IMR-90 (cell line): Measurements from ENCODE around the gene MTCL3.

Experiments used
- ATAC-seq: fragments of 200-7000 bp; cut with Tn5 transposase; 2 replicates; pipeline ENCODE4 v1.9.1; 2020; ENCODE audit warnings: low read depth, mild to moderate bottlenecking, moderate library complexity
- BruUV-seq: library from RNA; stranded (reverse); fragments of 400-500 nt; replicated peaks from 2 replicates; lab custom pipeline; 2021; lab: Mats Ljungman, UMichigan
- CTCF ChIA-PET: fragments of 300-600 bp; formaldehyde crosslinking; extraction: SDS; loops from one replicate; lab custom pipeline; 2021; ENCODE audit warnings: antibody characterized with exemption; lab: Yijun Ruan, JAX
- POLR2A ChIA-PET: fragments of 300-600 bp; sonication (Branson Sonifier 250); formaldehyde crosslinking; loops from one replicate; lab custom pipeline; 2022; ENCODE audit warnings: antibody characterized with exemption; ENCODE audit not compliant: unreplicated experiment; lab: Charles Lee
- DNase-seq: peaks from one replicate; pipeline ENCODE4 v3.0.0; 2013
- H2AFZ ChIP-seq: replicated peaks from 2 replicates; pipeline ENCODE3; 2013; ENCODE audit warnings: low read length, mild to moderate bottlenecking; ENCODE audit not compliant: poor library complexity
- H2AK5ac ChIP-seq: 2 replicates; pipeline ENCODE4 v1.6.1; 2013; ENCODE audit warnings: low read depth, low read length, inconsistent platforms
- H2AK9ac ChIP-seq: replicated peaks from 2 replicates; pipeline ENCODE3; 2013; ENCODE audit warnings: mild to moderate bottlenecking, low read depth, low read length, moderate library complexity; ENCODE audit not compliant: poor library complexity
- H2BK120ac ChIP-seq: 2 replicates; pipeline ENCODE4 v1.6.1; 2013; ENCODE audit warnings: low read depth, low read length, inconsistent platforms
- H2BK15ac ChIP-seq: 3 replicates; pipeline ENCODE4 v1.6.1; 2013; ENCODE audit warnings: low read depth, low read length, inconsistent platforms
- H2BK20ac ChIP-seq: 2 replicates; pipeline ENCODE4 v1.6.1; 2013; ENCODE audit warnings: low read depth, mild to moderate bottlenecking, inconsistent platforms, low read length, moderate library complexity
- H2BK5ac ChIP-seq: 2 replicates; pipeline ENCODE4 v1.6.1; 2013; ENCODE audit warnings: mild to moderate bottlenecking, low read depth, low read length, inconsistent platforms; ENCODE audit not compliant: poor library complexity, severe bottlenecking
- H3K14ac ChIP-seq: replicated peaks from 2 replicates; pipeline ENCODE4 v1.6.1; 2013; ENCODE audit warnings: low read depth, low read length, inconsistent platforms
- H3K18ac ChIP-seq: 2 replicates; pipeline ENCODE4 v1.6.1; 2013; ENCODE audit warnings: low read depth, low read length, control low read depth
- H3K23ac ChIP-seq: 2 replicates; pipeline ENCODE4 v1.6.1; 2013; ENCODE audit warnings: low read depth, low read length, inconsistent platforms
- H3K27ac ChIP-seq: 2 replicates; pipeline ENCODE4 v1.5.1; 2013; ENCODE audit warnings: mild to moderate bottlenecking, control low read depth, low read length; ENCODE audit not compliant: insufficient read depth
- H3K27me3 ChIP-seq: 2 replicates; pipeline ENCODE4 v1.6.1; 2013; ENCODE audit warnings: low read length; ENCODE audit not compliant: control insufficient read depth, insufficient read depth
- H3K36me3 ChIP-seq: 2 replicates; pipeline ENCODE4 v1.6.1; 2013; ENCODE audit warnings: low read length, mixed read lengths; ENCODE audit not compliant: control insufficient read depth, insufficient read depth
- H3K4ac ChIP-seq: 2 replicates; pipeline ENCODE4 v1.6.1; 2013; ENCODE audit warnings: low read depth, low read length, inconsistent platforms
- H3K4me1 ChIP-seq: 2 replicates; pipeline ENCODE4 v1.6.1; 2013; ENCODE audit warnings: low read length, mixed read lengths; ENCODE audit not compliant: control insufficient read depth, insufficient read depth
- H3K4me2 ChIP-seq: 2 replicates; pipeline ENCODE4 v1.6.1; 2013; ENCODE audit warnings: low read depth, mild to moderate bottlenecking, control low read depth, low read length, moderate library complexity
- H3K4me3 ChIP-seq: 2 replicates; pipeline ENCODE4 v1.5.1; 2013; ENCODE audit warnings: low read depth, mild to moderate bottlenecking, control low read depth, low read length, moderate library complexity; ENCODE audit not compliant: insufficient read depth
- H3K56ac ChIP-seq: 2 replicates; pipeline ENCODE4 v1.6.1; 2013; ENCODE audit warnings: low read length, inconsistent platforms; ENCODE audit not compliant: insufficient read depth; ENCODE audit errors: extremely low read depth
- H3K79me1 ChIP-seq, 2 experiments: 2 replicates each; pipeline ENCODE4 v1.6.1; 2013; ENCODE audit warnings: low read length in 2 of 2, inconsistent platforms in 1 of 2, low read depth in 1 of 2
- H3K9ac ChIP-seq: 2 replicates; pipeline ENCODE4 v1.6.1; 2013; ENCODE audit warnings: low read depth, low read length, control low read depth
- H3K9me1 ChIP-seq: 2 replicates; pipeline ENCODE4 v1.6.1; 2013; ENCODE audit warnings: low read length, inconsistent platforms; ENCODE audit not compliant: insufficient read depth
- H3K9me3 ChIP-seq: 2 replicates; pipeline ENCODE4 v1.6.1; 2013; ENCODE audit warnings: low read length; ENCODE audit not compliant: control insufficient read depth, insufficient read depth
- H4K20me1 ChIP-seq: 2 replicates; pipeline ENCODE4 v1.6.1; 2013; ENCODE audit warnings: low read length, inconsistent platforms; ENCODE audit not compliant: insufficient read depth
- H4K5ac ChIP-seq: 2 replicates; pipeline ENCODE4 v1.6.1; 2013; ENCODE audit warnings: mild to moderate bottlenecking, low read depth, low read length, control low read depth
- H4K8ac ChIP-seq, 2 experiments: 2 replicates each; pipeline ENCODE4 v1.6.1; 2013; ENCODE audit warnings: low read depth in 2 of 2, low read length in 2 of 2, control low read depth in 1 of 2, inconsistent platforms in 1 of 2
- H4K91ac ChIP-seq: 2 replicates; pipeline ENCODE4 v1.6.1; 2013; ENCODE audit warnings: low read depth, low read length, inconsistent platforms; ENCODE audit not compliant: insufficient read depth
- BHLHE40 ChIP-seq: fragments of 150-350 bp; IDR thresholded peaks from 2 replicates; pipeline ENCODE4 v1.6.1; 2016; ENCODE audit warnings: mild to moderate bottlenecking, low read depth, low read length
- CEBPB ChIP-seq: IDR thresholded peaks from 2 replicates; pipeline ENCODE4 v1.6.1; 2012; ENCODE audit warnings: low read depth, low read length, improper control_type of control experiment
- CHD1 ChIP-seq: IDR thresholded peaks from 2 replicates; pipeline ENCODE4 v1.6.1; 2012; ENCODE audit warnings: low read depth, low read length, improper control_type of control experiment
- ELK1 ChIP-seq: fragments of 150-350 bp; IDR thresholded peaks from 2 replicates; pipeline ENCODE4 v1.6.1; 2016; ENCODE audit warnings: low read depth, mild to moderate bottlenecking, low read length, moderate library complexity, borderline replicate concordance
- FOS ChIP-seq: fragments of 150-350 bp; IDR thresholded peaks from 2 replicates; pipeline ENCODE4 v1.6.1; 2016; ENCODE audit warnings: low read depth, low read length
- MAFK ChIP-seq: IDR thresholded peaks from 2 replicates; pipeline ENCODE4 v1.6.1; 2012; ENCODE audit warnings: low read depth, low read length, improper control_type of control experiment
- MAZ ChIP-seq: IDR thresholded peaks from 2 replicates; pipeline ENCODE4 v1.6.1; 2012; ENCODE audit warnings: low read depth, mild to moderate bottlenecking, low read length, improper control_type of control experiment, moderate library complexity, borderline replicate concordance
- MXI1 ChIP-seq: IDR thresholded peaks from 2 replicates; pipeline ENCODE4 v1.6.1; 2012; ENCODE audit warnings: low read depth, mild to moderate bottlenecking, low read length, moderate library complexity, borderline replicate concordance
- NFE2L2 ChIP-seq: fragments of 150-350 bp; IDR thresholded peaks from 2 replicates; pipeline ENCODE4 v1.6.1; 2016; ENCODE audit warnings: low read depth, mild to moderate bottlenecking, low read length
- POLR2A ChIP-seq: IDR thresholded peaks from 2 replicates; pipeline ENCODE4 v1.6.1; 2012; ENCODE audit warnings: mild to moderate bottlenecking, low read depth, low read length
- RAD21 ChIP-seq: IDR thresholded peaks from 2 replicates; pipeline ENCODE4 v1.6.1; 2012; ENCODE audit warnings: low read length, improper control_type of control experiment
- RCOR1 ChIP-seq: IDR thresholded peaks from 2 replicates; pipeline ENCODE4 v1.6.1; 2012; ENCODE audit warnings: mild to moderate bottlenecking, low read length, improper control_type of control experiment; ENCODE audit not compliant: insufficient replicate concordance
- RFX5 ChIP-seq: IDR thresholded peaks from 2 replicates; pipeline ENCODE4 v1.8.0; 2012; ENCODE audit warnings: low read depth, mild to moderate bottlenecking, low read length, moderate library complexity
- SMC3 ChIP-seq: fragments of 150-350 bp; IDR thresholded peaks from 2 replicates; pipeline ENCODE4 v1.6.1; 2016; ENCODE audit warnings: low read depth, mild to moderate bottlenecking, antibody characterized with exemption, low read length, moderate library complexity
- WGBS, 2 experiments: methylation state at CpG; one replicate each; pipeline versions ENCODE4 v1.1.5 to v1.1.7; 2013; ENCODE audit warnings: missing lambda C conversion rate in 2 of 2; ENCODE audit not compliant: insufficient read length in 1 of 2; ENCODE audit errors: extremely low coverage in 2 of 2; 5-methylcytosine and 5-hydroxymethylcytosine counted together
- dilution Hi-C: fragments of 300-500 bp; cut with HindIII; formaldehyde crosslinking; loops from one replicate; pipeline ENCODE4 v1.14.3; 2018; ENCODE audit warnings: low sequenced_read_pairs; ENCODE audit not compliant: unreplicated experiment
- in situ Hi-C: fragments of 300-500 bp; cut with MboI; formaldehyde crosslinking; loops from 3 replicates; pipeline ENCODE4 v1.14.3; 2019; ENCODE audit warnings: low sequenced_read_pairs, inconsistent platforms, mixed read lengths
- intact Hi-C: fragments of 100-400 bp; cut with micrococcal nuclease; formaldehyde crosslinking; loops from 2 replicates; pipeline ENCODE4 v1.10.0; 2022
- TF ChIP-seq, protein P1 (sequence below): conservative IDR thresholded peaks from 2 replicates; pipeline ENCODE4 v1.5.1; 2012; ENCODE audit warnings: mild to moderate bottlenecking, low read depth, low read length, improper control_type of control experiment
- TF ChIP-seq, protein P2 (sequence below): fragments of 150-350 bp; IDR thresholded peaks from 2 replicates; pipeline ENCODE4 v1.6.1; 2017; ENCODE audit warnings: mild to moderate bottlenecking, antibody characterized with exemption, low read length, low read depth

MTCL3 gene

DNA sequence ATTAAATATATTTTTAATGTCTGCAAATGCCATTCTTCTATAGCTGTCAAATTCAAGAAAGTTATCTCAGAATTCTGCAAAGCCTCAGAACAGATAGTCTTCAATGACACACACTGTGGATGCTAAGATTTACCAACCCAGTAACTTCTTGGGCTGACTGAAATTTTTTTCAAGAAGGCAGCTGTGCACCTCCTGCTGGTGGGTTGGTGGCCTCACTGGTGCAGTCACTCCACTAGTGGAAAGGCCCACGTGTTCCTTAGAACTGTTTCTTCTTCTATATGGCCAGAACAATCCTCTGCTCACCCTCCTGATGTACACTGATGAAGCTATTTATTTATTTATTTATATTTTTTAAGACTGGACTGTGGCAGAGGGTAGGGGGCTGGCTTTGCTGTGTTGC, 28.1 kb upstream of the MTCL3 start:
- TF ChIP-seq BHLHE40 (no peak), RCOR1 (no peak), CEBPB (no peak), RFX5 (no peak), MAFK (no peak), NFE2L2 (no peak), RAD21 (peak; percentile 10; the same call in 1 of the 2 replicates), SMC3 (0 out of 2 replicates have a peak, but pooled peaks have one; percentile 13), CHD1 (no peak), MAZ (no peak), MXI1 (no peak), POLR2A (no peak), FOS (no peak), ELK1 (no peak)
- TF ChIP-seq, protein P1, sequence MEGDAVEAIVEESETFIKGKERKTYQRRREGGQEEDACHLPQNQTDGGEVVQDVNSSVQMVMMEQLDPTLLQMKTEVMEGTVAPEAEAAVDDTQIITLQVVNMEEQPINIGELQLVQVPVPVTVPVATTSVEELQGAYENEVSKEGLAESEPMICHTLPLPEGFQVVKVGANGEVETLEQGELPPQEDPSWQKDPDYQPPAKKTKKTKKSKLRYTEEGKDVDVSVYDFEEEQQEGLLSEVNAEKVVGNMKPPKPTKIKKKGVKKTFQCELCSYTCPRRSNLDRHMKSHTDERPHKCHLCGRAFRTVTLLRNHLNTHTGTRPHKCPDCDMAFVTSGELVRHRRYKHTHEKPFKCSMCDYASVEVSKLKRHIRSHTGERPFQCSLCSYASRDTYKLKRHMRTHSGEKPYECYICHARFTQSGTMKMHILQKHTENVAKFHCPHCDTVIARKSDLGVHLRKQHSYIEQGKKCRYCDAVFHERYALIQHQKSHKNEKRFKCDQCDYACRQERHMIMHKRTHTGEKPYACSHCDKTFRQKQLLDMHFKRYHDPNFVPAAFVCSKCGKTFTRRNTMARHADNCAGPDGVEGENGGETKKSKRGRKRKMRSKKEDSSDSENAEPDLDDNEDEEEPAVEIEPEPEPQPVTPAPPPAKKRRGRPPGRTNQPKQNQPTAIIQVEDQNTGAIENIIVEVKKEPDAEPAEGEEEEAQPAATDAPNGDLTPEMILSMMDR, result peak; percentile 32
- TF ChIP-seq, protein P2, sequence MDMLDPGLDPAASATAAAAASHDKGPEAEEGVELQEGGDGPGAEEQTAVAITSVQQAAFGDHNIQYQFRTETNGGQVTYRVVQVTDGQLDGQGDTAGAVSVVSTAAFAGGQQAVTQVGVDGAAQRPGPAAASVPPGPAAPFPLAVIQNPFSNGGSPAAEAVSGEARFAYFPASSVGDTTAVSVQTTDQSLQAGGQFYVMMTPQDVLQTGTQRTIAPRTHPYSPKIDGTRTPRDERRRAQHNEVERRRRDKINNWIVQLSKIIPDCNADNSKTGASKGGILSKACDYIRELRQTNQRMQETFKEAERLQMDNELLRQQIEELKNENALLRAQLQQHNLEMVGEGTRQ, result no peak
- dilution Hi-C loops (no loop called here), in situ Hi-C loops (no loop called here), intact Hi-C loops (no loop called here)
- Histone ChIP-seq H4K8ac (no peak overlapping the region), H3K14ac (no peak overlapping the region), H2AK9ac (no peak overlapping the region), H2BK15ac (no peak overlapping the region), H3K9me1 (no peaks in the 10 kb centered on the region), H2BK5ac (no peak overlapping the region), H2AK5ac (no peak overlapping the region), H4K91ac (no peak overlapping the region), H3K9ac (no peak overlapping the region), H3K18ac (no peak overlapping the region), H3K36me3 (no peaks in the 10 kb centered on the region), H3K27me3 (no peaks in the 10 kb centered on the region; the same call in 1 of the 2 replicates), H3K9me3 (no peaks in the 10 kb centered on the region), H3K27ac (no peak overlapping the region), H4K5ac (no peak overlapping the region), H3K23ac (no peak overlapping the region), H3K4me3 (no peak overlapping the region), H2BK20ac (no peak overlapping the region), H3K4ac (no peak overlapping the region), H3K4me2 (no peak overlapping the region), H3K4me1 (no peaks in the 10 kb centered on the region), H3K79me1 (no peaks in the 10 kb centered on the region), H2AFZ (no peak overlapping the region), H3K56ac (no peak overlapping the region), H2BK120ac (no peak overlapping the region), H4K20me1 (no peaks in the 10 kb centered on the region)
- ATAC-seq, result no peak
- no TSS peak for BruUV-seq
- WGBS, 2 experiments, result no CpG with 5 or more reads among the region's 1 CpG
- DNase-seq, result no peak
- POLR2A ChIA-PET, result no interaction called here
- CTCF ChIA-PET, result interaction anchor here (0.7 kb wide), 1 partner anchor 284 kb away, joined by 3 read pairs; no protein-coding TSS in a partner anchor
